ENCODE measurements around the gene PLCG1.

The PLCG1 gene

GRCh38 chr20:41171736-41172295, 34.5 kb downstream of the PLCG1 start:
- no peaks in the 10 kb centered on the region for H3K27me3 Mint-ChIP-seq (ENCODE audit: low read depth)
- peaks cover 88% of the 10 kb centered on the region for H3K36me3 Mint-ChIP-seq (ENCODE audit: low read depth)

DNA sequence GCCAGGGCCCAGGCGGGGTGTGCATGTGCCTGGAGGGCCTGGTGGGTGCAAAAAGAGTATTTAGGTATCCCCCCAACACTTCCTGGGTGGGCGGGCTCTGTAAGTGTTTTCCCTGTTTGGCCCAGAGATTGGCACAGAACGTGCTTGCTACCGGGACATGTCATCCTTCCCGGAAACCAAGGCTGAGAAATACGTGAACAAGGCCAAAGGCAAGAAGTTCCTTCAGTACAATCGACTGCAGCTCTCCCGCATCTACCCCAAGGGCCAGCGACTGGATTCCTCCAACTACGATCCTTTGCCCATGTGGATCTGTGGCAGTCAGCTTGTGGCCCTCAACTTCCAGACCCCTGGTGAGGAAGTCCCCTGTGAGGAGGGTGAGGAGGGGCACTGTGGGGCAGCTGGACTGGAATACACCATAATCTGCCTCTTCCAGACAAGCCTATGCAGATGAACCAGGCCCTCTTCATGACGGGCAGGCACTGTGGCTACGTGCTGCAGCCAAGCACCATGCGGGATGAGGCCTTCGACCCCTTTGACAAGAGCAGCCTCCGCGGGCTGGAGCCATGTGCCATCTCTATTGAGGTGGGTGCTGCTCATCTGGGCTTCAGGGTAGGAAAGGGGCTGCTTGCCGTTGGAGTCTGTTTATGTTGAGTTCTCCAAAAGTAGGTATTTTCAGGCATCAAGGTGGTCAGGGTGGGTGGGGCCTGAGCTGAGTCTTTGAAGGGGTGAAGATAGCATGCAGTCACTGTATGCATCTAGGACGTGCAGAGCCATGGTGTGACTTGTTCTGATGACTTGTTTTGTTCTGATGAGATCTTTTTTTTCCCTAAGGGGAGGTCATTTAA, 35.2 kb downstream of the PLCG1 start:
- H3K27me3 Mint-ChIP-seq (ENCODE audit: low read depth): no peaks in the 10 kb centered on the region
- H3K4me1 Mint-ChIP-seq (ENCODE audit: low read depth): peaks cover 7% of the 10 kb centered on the region
- H3K27ac Mint-ChIP-seq: no peak overlapping the region
- H3K36me3 Mint-ChIP-seq (ENCODE audit: low read depth): peaks cover 83% of the 10 kb centered on the region
- no peaks in the 10 kb centered on the region for H3K9me3 Mint-ChIP-seq
- DNase-seq (ENCODE audit: low spot score): no peak
- no peak overlapping the region for H3K4me3 Mint-ChIP-seq

More at GRCh38 chr20:41171736-41172295, 34.5 kb downstream of the PLCG1 start:
- no peaks in the 10 kb centered on the region for H3K9me3 Mint-ChIP-seq
- peak overlapping the region; percentile 29 for H3K27ac Mint-ChIP-seq
- no peak overlapping the region for H3K4me3 Mint-ChIP-seq
- peaks cover 14% of the 10 kb centered on the region for H3K4me1 Mint-ChIP-seq (ENCODE audit: low read depth)
- no peak for DNase-seq (ENCODE audit: low spot score)

DNA sequence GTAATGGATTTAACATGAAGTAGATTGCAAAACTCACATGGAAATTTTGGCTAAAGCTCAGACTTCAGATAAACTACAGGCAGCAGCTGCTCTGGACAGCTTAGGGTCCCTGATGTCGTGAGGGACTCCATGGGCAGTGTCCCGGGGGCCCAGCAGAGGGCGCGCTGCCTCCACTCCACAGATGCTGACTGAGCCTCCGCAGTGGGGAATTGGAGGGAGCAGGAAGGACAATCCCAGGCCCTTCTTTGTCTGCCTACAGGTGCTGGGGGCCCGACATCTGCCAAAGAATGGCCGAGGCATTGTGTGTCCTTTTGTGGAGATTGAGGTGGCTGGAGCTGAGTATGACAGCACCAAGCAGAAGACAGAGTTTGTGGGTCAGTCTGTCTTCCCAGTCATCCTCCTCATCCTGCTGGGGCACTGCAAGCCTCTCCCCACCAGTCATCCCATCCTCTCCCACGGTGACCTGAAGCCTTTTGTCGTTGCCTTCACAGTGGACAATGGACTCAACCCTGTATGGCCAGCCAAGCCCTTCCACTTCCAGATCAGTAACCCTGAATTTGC, 35.9 kb downstream of the PLCG1 start:
- DNase-seq (ENCODE audit: low spot score): peak; percentile 36
- H3K27me3 Mint-ChIP-seq (ENCODE audit: low read depth): no peaks in the 10 kb centered on the region
- H3K36me3 Mint-ChIP-seq (ENCODE audit: low read depth): peaks cover 83% of the 10 kb centered on the region
- no peak overlapping the region for H3K27ac Mint-ChIP-seq
- H3K4me1 Mint-ChIP-seq (ENCODE audit: low read depth): peaks cover 6% of the 10 kb centered on the region
- no peaks in the 10 kb centered on the region for H3K9me3 Mint-ChIP-seq
- no peak overlapping the region for H3K4me3 Mint-ChIP-seq

GRCh38 chr20:41173791-41174341, 36.5 kb downstream of the PLCG1 start:
- Mint-ChIP-seq H3K27me3 (ENCODE audit: low read depth) (no peaks in the 10 kb centered on the region), H3K9me3 (no peaks in the 10 kb centered on the region), H3K4me3 (no peak overlapping the region), H3K36me3 (ENCODE audit: low read depth) (peaks cover 84% of the 10 kb centered on the region), H3K27ac (no peak overlapping the region), H3K4me1 (ENCODE audit: low read depth) (peaks cover 6% of the 10 kb centered on the region)
- no peak for DNase-seq (ENCODE audit: low spot score)

- no peak overlapping the region for H3K4me3 Mint-ChIP-seq
- DNase-seq (ENCODE audit: low spot score): no peak
- no peaks in the 10 kb centered on the region for H3K27me3 Mint-ChIP-seq (ENCODE audit: low read depth)
- H3K36me3 Mint-ChIP-seq (ENCODE audit: low read depth): peaks cover 83% of the 10 kb centered on the region
- H3K27ac Mint-ChIP-seq: peak overlapping the region; percentile 63
- H3K9me3 Mint-ChIP-seq: no peaks in the 10 kb centered on the region
- peaks cover 6% of the 10 kb centered on the region for H3K4me1 Mint-ChIP-seq (ENCODE audit: low read depth)
Measured at GRCh38 chr20:41174373-41174772, 37.0 kb downstream of the PLCG1 start.

GRCh38 chr20:41174782-41175181, 37.4 kb downstream of the PLCG1 start:
- Mint-ChIP-seq H3K4me3 (no peak overlapping the region), H3K27ac (peak overlapping the region; percentile 68), H3K36me3 (ENCODE audit: low read depth) (peaks cover 80% of the 10 kb centered on the region), H3K9me3 (no peaks in the 10 kb centered on the region), H3K4me1 (ENCODE audit: low read depth) (peaks cover 6% of the 10 kb centered on the region), H3K27me3 (ENCODE audit: low read depth) (no peaks in the 10 kb centered on the region)
- no peak for DNase-seq (ENCODE audit: low spot score)

GRCh38 chr20:41175201-41175651, 37.9 kb downstream of the PLCG1 start:
- peaks cover 76% of the 10 kb centered on the region for H3K36me3 Mint-ChIP-seq (ENCODE audit: low read depth)
- H3K9me3 Mint-ChIP-seq: no peaks in the 10 kb centered on the region
- H3K27me3 Mint-ChIP-seq (ENCODE audit: low read depth): no peaks in the 10 kb centered on the region
- no peak overlapping the region for H3K27ac Mint-ChIP-seq
- no peak overlapping the region for H3K4me3 Mint-ChIP-seq
- no peak for DNase-seq (ENCODE audit: low spot score)
- peaks cover 6% of the 10 kb centered on the region for H3K4me1 Mint-ChIP-seq (ENCODE audit: low read depth)

GRCh38 chr20:41175727-41176330, 38.5 kb downstream of the PLCG1 start:
- DNase-seq (ENCODE audit: low spot score): no peak
- no peak overlapping the region for H3K4me3 Mint-ChIP-seq
- no peak overlapping the region for H3K27ac Mint-ChIP-seq
- H3K27me3 Mint-ChIP-seq (ENCODE audit: low read depth): no peaks in the 10 kb centered on the region
- peaks cover 4% of the 10 kb centered on the region for H3K4me1 Mint-ChIP-seq (ENCODE audit: low read depth)
- peaks cover 72% of the 10 kb centered on the region for H3K36me3 Mint-ChIP-seq (ENCODE audit: low read depth)
- H3K9me3 Mint-ChIP-seq: no peaks in the 10 kb centered on the region

DNA sequence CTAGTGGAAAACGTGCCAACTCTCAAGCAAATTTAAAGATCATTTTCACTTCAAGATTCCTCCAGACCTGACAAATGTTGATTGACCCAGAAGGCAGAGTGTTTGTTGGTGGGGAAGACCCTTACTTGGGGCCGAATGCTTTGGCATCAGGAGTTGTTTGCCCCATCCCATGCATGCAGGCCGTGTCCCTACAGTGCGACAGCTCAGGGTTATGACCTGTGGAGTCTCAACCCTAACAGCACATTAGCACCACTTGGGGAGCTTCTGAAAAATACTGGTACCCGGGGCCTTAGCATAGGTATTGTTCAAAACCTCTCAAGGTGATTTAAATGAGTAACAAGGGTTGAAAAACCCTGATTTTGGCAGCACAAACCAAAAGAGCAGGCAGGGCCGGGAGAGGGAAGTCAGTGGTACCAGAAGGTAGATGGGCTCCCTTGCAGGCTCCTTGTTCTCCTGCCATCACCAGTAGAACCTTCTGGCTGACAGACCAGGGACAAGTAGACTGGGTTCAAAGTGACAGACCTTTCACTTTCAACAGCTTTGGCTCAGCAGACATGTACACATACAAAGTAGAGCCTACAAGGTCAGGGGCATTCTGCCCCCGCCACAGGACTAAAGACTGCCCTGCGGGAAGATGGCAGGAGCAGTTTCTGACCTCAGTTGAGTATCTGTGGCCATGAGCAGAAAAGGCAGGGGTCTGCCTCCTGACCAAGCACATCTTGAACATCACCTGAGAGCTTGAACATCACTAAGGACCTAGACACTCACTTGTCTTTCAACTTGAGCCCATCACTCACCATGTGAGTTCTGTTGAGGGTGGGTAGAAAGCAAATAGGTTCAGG, 39.6 kb downstream of the PLCG1 start:
- no peak overlapping the region for H3K27ac Mint-ChIP-seq
- H3K4me3 Mint-ChIP-seq: no peak overlapping the region
- peaks cover 66% of the 10 kb centered on the region for H3K36me3 Mint-ChIP-seq (ENCODE audit: low read depth)

DNA sequence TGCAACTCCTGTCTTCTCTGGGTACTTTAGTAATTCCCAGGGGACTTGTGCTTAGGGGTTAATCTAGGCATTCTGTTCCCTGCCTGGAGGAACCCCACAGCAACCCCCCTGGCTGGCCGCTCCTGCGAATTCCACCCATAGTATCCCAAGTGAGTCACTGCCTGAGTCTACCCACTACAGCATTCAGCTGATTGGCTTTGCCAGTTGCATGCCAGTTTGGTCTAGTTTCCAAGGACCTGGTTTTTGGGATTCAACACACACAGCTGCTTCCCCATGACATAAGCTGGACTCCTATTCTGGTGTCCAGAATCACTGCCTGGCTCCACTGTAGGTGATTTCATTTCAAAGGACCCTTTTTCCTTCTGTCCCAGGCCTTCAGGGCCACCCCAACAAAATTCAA, 40.3 kb downstream of the PLCG1 start:
- H3K9me3 Mint-ChIP-seq: no peaks in the 10 kb centered on the region
- no peak for DNase-seq (ENCODE audit: low spot score)
- no peak overlapping the region for H3K27ac Mint-ChIP-seq
- no peak overlapping the region for H3K4me3 Mint-ChIP-seq
- H3K4me1 Mint-ChIP-seq (ENCODE audit: low read depth): peaks cover 13% of the 10 kb centered on the region
- no peaks in the 10 kb centered on the region for H3K27me3 Mint-ChIP-seq (ENCODE audit: low read depth)
- peaks cover 61% of the 10 kb centered on the region for H3K36me3 Mint-ChIP-seq (ENCODE audit: low read depth)

More for the DNA sequence above, 39.6 kb downstream of the PLCG1 start:
- Mint-ChIP-seq H3K9me3 (no peaks in the 10 kb centered on the region), H3K4me1 (ENCODE audit: low read depth) (peaks cover 7% of the 10 kb centered on the region), H3K27me3 (ENCODE audit: low read depth) (no peaks in the 10 kb centered on the region)
- DNase-seq (ENCODE audit: low spot score): no peak

- no peaks in the 10 kb centered on the region for H3K27me3 Mint-ChIP-seq (ENCODE audit: low read depth)
- H3K4me1 Mint-ChIP-seq (ENCODE audit: low read depth): peaks cover 10% of the 10 kb centered on the region
- no peaks in the 10 kb centered on the region for H3K9me3 Mint-ChIP-seq
- H3K4me3 Mint-ChIP-seq: no peak overlapping the region
- DNase-seq (ENCODE audit: low spot score): no peak
- H3K36me3 Mint-ChIP-seq (ENCODE audit: low read depth): peaks cover 52% of the 10 kb centered on the region
- no peak overlapping the region for H3K27ac Mint-ChIP-seq
Measured at GRCh38 chr20:41178495-41178894, 41.2 kb downstream of the PLCG1 start.

- H3K36me3 Mint-ChIP-seq (ENCODE audit: low read depth): peaks cover 47% of the 10 kb centered on the region
- peaks cover 10% of the 10 kb centered on the region for H3K4me1 Mint-ChIP-seq (ENCODE audit: low read depth)
- H3K9me3 Mint-ChIP-seq: no peaks in the 10 kb centered on the region
- no peak for DNase-seq (ENCODE audit: low spot score)
- no peaks in the 10 kb centered on the region for H3K27me3 Mint-ChIP-seq (ENCODE audit: low read depth)
- no peak overlapping the region for H3K27ac Mint-ChIP-seq
- no peak overlapping the region for H3K4me3 Mint-ChIP-seq
Measured at GRCh38 chr20:41178904-41179432, 41.6 kb downstream of the PLCG1 start.

DNA sequence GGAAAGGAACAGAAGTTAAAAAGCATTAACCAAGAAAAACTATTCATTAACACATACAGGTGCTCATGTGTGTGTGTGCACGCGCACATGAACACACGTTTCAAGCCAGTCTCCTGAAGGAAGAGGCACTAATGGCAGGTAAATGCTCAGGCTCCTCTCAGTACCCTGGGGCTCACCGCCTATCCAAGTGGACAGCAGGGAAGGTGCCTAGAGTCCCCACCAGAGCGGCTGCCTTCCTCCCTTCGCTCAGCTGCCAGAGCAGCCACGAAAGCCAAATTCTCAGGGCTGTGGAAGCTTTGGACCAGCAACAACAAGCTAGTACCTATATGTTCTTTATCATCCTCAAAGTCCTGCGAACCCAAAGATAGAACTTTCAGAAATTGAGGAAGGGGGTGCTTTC, 42.6 kb downstream of the PLCG1 start:
- Mint-ChIP-seq H3K27me3 (ENCODE audit: low read depth) (no peaks in the 10 kb centered on the region), H3K9me3 (no peaks in the 10 kb centered on the region), H3K27ac (no peak overlapping the region), H3K4me1 (ENCODE audit: low read depth) (peaks cover 10% of the 10 kb centered on the region), H3K36me3 (ENCODE audit: low read depth) (peaks cover 38% of the 10 kb centered on the region), H3K4me3 (no peak overlapping the region)
- no peak for DNase-seq (ENCODE audit: low spot score)

Measured in T-helper 2 cell treated with Interferon-gamma antibody and Interleukin-4, amounts not matched to agents 5 μg/mL and 100 μg/mL, for 36 hours (primary cell).